Pancreas (tissue), 10 donors: ENCODE results near the gene SEMA4D. TPM values are rescaled to one million over a fixed set of nuclear protein-coding genes. Genes with fewer than 3 reads are reported as not detected.

ENCODE experiments used
- ATAC-seq, 4 donors: fragments of 200-7000 bp; cut with Tn5 transposase; one replicate each; pipeline versions ENCODE4 v1.8.0 to v1.9.1; 2020; ENCODE audit warnings: mild to moderate bottlenecking in 4 of 4, moderate library complexity in 4 of 4
- DNase-seq, 6 donors: peaks; one replicate each; pipeline ENCODE4 v3.0.0-alpha.2; 2020
- FAIRE-seq: peaks from 2 replicates; lab custom pipeline; 2012; peaks lifted over from hg19 to GRCh38; lab: Jason Lieb, UNC
- H3K27ac ChIP-seq, 4 donors: fragments of 200-600 bp; sonication (generic); 1 replicate in 3 of 4; 2 replicates in 1 of 4; pipeline versions ENCODE4 v1.5.0 to v1.8.0; 2020
- H3K27me3 ChIP-seq, 4 donors: fragments of 200-600 bp; one replicate each; pipeline ENCODE4 v1.8.0; 2021
- H3K36me3 ChIP-seq, 3 donors: fragments of 200-600 bp; sonication (generic) in 1 of 3; one replicate each; pipeline versions ENCODE4 v1.5.0 to v1.8.0; 2020 to 2021
- H3K4me1 ChIP-seq, 3 donors: fragments of 200-600 bp; one replicate each; pipeline ENCODE4 v1.8.0; 2021
- H3K4me3 ChIP-seq, 4 donors: fragments of 200-600 bp; sonication (generic) in 2 of 4; one replicate each; pipeline versions ENCODE4 v1.5.0 to v1.8.0; 2020 to 2021
- H3K9me3 ChIP-seq, 4 donors: fragments of 200-600 bp; one replicate each; pipeline ENCODE4 v1.8.0; 2021
- WGBS, 2 donors: extraction: QIAGEN DNeasy Blood & Tissue Kit; methylation state at CpG; one replicate each; pipeline ENCODE4 v1.1.7; 2013; 5-methylcytosine and 5-hydroxymethylcytosine counted together
- intact Hi-C, 3 donors: fragments of 100-400 bp; cut with DNase I; formaldehyde crosslinking; loops; one replicate each; pipeline versions ENCODE4 v1.11.1 to v1.14.2; 2022
- polyA plus RNA-seq, 2 donors: library from polyadenylated mRNA; stranded (reverse); fragments of 200-250 nt; gene quantifications; one replicate each; pipeline ENCODE4 v1.2.3, GENCODE V29; 2013
- total RNA-seq, 6 donors: library from RNA; stranded (reverse); fragmentation: NEBNext Ultra II Directional in 4 of 6; extraction: Animal tissue kit (Norgen Biotek cat#: 25700) in 4 of 6; gene quantifications; one replicate each; pipeline versions ENCODE4 v1.2.1 to v1.2.4, GENCODE V29; 2021 to 2023
- TF ChIP-seq, protein P1 (sequence below), 4 donors: fragments of 200-600 bp; sonication (generic) in 3 of 4; IDR thresholded peaks; one replicate each; pipeline versions ENCODE4 v1.5.0 to v1.8.0; 2021; ENCODE audit warnings: antibody characterized with exemption in 4 of 4
- donor health status: healthy with polysubstance abuse.
- donor health status: DM: no; HTN: no; CAD: no; lungs with moderate emphysema.
- donor health status: DM: no; HTN: no; CAD: no.
- donor health status: control.
- donor health status: control.
- donor health status: Bipolar disorder and iron deficiency.
- donor health status: DM: yes; HTN: yes; CAD: no.
- donor health status: DM: no; HTN: no; CAD: no.
- donor health status: DM: no; HTN: no; CAD: no.
- donor health status: DM: yes; HTN: yes; CAD: no.

The SEMA4D gene
- total and polyA plus RNA-seq, 8 donors, result 7.1 to 29.7 (median 12.9) TPM

DNA sequence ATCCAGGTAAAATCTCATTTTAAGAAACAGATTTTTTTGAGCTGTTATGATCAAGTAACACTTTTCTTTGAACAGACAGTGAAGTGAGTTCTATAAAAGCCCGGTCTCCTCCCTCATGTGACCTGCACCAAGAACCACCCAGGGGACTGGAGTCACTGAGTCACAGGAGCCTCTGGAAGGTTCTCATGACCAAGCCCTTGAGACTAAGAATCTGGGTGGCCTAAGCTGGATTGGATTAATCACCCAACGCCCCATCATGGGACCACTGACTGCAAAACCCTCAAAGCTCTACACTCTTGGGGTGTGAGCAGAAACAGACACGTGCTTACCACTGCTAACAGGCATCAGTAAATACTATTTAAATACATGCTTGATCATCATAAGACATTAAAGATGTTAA is 131.2 kb downstream of the SEMA4D start:
- no peaks in the 10 kb centered on the region for H3K9me3 ChIP-seq
- no peak overlapping the region for H3K27ac ChIP-seq
- peaks cover 0 to 8% (median 4%) of the 10 kb centered on the region in 3 donors for H3K36me3 ChIP-seq
- H3K4me1 ChIP-seq, result no peaks in the 10 kb centered on the region
- intact Hi-C loops, result no loop called here
- TF ChIP-seq, protein P1, sequence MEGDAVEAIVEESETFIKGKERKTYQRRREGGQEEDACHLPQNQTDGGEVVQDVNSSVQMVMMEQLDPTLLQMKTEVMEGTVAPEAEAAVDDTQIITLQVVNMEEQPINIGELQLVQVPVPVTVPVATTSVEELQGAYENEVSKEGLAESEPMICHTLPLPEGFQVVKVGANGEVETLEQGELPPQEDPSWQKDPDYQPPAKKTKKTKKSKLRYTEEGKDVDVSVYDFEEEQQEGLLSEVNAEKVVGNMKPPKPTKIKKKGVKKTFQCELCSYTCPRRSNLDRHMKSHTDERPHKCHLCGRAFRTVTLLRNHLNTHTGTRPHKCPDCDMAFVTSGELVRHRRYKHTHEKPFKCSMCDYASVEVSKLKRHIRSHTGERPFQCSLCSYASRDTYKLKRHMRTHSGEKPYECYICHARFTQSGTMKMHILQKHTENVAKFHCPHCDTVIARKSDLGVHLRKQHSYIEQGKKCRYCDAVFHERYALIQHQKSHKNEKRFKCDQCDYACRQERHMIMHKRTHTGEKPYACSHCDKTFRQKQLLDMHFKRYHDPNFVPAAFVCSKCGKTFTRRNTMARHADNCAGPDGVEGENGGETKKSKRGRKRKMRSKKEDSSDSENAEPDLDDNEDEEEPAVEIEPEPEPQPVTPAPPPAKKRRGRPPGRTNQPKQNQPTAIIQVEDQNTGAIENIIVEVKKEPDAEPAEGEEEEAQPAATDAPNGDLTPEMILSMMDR (IDR thresholded peaks at IDR 0.05), result no peak
- H3K27me3 ChIP-seq, result no peaks in the 10 kb centered on the region
- no peak overlapping the region for H3K4me3 ChIP-seq
- 91 to 94% methylated on average over 3 of the region's 3 CpGs for WGBS, 2 donors
- FAIRE-seq (no peak), DNase-seq (no peak), ATAC-seq (no peak)

DNA sequence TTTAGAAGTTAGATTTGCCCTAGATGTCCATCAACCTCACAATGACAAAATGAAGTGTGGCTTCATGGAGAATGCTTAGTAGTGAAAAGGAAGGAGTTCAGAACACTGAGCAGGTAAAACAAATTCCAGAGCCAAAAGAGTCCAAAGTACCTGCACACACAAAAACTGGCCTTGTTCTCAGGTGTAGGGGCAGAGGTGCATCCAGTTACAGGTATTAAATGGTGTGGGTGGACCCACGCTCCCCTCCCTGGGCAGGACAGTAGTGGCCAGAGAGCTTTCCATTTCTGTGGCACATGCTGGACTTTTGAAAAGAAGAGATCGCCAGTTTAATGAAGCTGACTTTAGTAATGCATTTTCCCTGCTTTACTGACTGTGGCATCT is 132.4 kb downstream of the SEMA4D start:
- Histone ChIP-seq H3K4me3 (no peak overlapping the region), H3K4me1 (no peaks in the 10 kb centered on the region), H3K27ac (no peak overlapping the region), H3K9me3 (no peaks in the 10 kb centered on the region), H3K27me3 (no peaks in the 10 kb centered on the region), H3K36me3 (peaks cover 0 to 15% (median 5%) of the 10 kb centered on the region in 3 donors)
- no peak for DNase-seq
- no peak for ATAC-seq
- WGBS, 2 donors, result 93 to 95% methylated on average over 2 of the region's 2 CpGs
- intact Hi-C loops, result no loop called here
- no peak for FAIRE-seq
- TF ChIP-seq, protein P1 (IDR thresholded peaks at IDR 0.05), result no peak

DNA sequence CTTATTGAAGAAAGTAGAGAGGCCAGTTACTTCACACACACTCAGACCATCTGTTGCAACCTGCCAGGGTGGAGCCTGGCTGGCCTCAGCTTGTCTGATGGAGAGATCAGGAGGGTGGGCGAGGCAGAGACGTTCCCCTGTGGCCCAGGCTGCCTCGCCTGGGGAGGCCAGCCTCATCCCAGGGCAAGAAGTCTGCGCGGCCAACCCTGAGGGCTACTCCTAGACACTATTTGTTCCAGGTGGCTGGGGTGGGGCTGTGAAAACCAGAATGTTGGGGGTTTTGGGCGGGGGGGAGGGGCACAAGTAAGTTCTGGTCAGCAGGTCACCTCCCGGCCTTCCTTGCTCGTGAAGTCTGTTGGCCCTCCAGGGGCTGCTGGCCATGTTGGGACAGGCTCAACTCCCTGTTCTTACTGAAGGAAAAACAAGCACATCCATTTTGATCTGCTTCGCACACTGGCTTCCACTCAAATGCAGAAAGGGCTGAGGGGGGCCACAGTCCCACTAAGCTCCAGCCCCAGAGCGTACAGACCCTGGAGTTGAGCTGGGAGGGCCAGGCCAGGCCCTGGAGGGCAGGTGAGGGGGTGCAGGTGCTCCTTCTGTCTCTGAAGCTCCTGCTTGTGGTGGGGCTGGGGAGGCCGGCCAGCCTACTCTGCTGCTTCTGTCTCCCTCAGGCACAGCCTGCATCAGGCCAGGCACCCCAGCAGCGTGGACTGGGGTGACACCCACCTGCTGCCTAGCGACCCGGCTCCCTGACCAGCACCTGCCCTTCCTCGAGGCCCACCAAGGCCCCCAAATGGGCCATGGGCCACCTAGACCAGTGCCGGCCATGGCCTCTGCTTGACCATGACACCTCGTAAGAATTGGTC is 133.0 kb downstream of the SEMA4D start:
- WGBS, 2 donors, result 92 to 94% methylated on average over 17 of the region's 17 CpGs
- intact Hi-C loops, result no loop called here
- Histone ChIP-seq H3K9me3 (no peaks in the 10 kb centered on the region), H3K27ac (no peak overlapping the region), H3K4me1 (no peaks in the 10 kb centered on the region), H3K36me3 (peaks cover 0 to 21% (median 7%) of the 10 kb centered on the region in 3 donors), H3K4me3 (no peak overlapping the region), H3K27me3 (no peaks in the 10 kb centered on the region)
- FAIRE-seq (no peak), DNase-seq (peak in 2 of 6 donors; percentile 23 to 73), ATAC-seq (no peak)
- TF ChIP-seq, protein P1 (IDR thresholded peaks at IDR 0.05), result no peak

DNA sequence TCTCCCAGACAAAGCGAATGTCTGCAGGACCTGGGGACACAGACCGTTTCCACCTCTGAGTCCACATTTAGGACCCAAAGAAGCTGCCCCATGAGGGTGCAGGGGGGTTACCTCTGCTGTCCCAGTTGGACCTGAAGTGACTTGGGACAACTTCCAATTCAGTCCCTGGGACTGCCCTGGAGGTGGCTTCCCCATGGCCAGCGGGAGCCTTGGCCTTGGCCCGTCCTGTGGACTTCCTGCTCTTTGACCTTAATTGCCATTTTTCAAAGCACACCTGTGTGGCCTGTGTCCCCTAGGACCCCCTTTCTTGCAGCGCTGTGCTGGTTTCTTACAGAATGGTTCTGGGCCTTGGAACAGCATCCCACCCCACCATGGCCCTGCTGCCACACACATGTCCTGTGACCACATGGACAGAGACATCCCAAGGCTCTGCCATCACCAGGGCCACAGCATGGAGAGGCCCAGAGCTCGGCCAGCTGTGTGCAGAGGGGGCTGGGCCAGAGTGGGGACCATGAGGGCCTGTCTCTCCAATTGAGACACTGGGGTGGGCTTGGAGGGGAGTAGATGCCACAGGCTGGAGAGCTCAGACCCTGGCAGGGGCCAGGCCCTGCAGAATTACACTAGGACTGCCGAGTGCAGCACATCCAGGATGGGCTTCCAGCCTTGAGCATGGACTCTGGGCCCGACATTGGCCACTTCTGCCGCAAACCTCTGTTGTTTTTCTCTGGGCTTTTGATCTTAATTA is 133.8 kb downstream of the SEMA4D start:
- intact Hi-C loops, result no loop called here
- WGBS, 2 donors, result 93 to 94% methylated on average over 9 of the region's 9 CpGs

More for the DNA sequence above, 133.8 kb downstream of the SEMA4D start:
- Histone ChIP-seq H3K4me3 (no peak overlapping the region), H3K36me3 (peaks cover 0 to 27% (median 11%) of the 10 kb centered on the region in 3 donors), H3K9me3 (no peaks in the 10 kb centered on the region), H3K27ac (no peak overlapping the region), H3K27me3 (no peaks in the 10 kb centered on the region), H3K4me1 (no peaks in the 10 kb centered on the region)
- TF ChIP-seq, protein P1 (IDR thresholded peaks at IDR 0.05), result no peak
- DNase-seq, result peak in 2 of 6 donors; percentile 19 to 49
- ATAC-seq, result peak in 1 of 4 donors; percentile 3
- FAIRE-seq, result no peak
